ENCODE data around the gene UTP15. TPM values are rescaled to one million over a fixed set of nuclear protein-coding genes. Genes with fewer than 3 reads are reported as not detected.

The UTP15 gene
- total and polyA plus RNA-seq, 2 experiments from 2014 or later, result 16.5 to 59.0 TPM

GRCh38 chr5:73519531-73520283 lies 45.8 kb upstream of the UTP15 start (continued):
- TF ChIP-seq ZNF462 (CRISPR knock-in tag; IDR thresholded peaks at IDR 0.05), result peak; percentile 93

GRCh38 chr5:73522989-73523388 lies 42.6 kb upstream of the UTP15 start:
- no peaks in the 10 kb centered on the region for H3K27me3 Mint-ChIP-seq (ENCODE audit: insufficient read depth, low read depth, poor library complexity)
- DNase-seq (ENCODE audit: low spot score), result no peak
- no peaks in the 10 kb centered on the region for H3F3A ChIP-seq (replicated peaks; ENCODE audit: low read depth)

More at GRCh38 chr5:73522989-73523388, 42.6 kb upstream of the UTP15 start:
- Mint-ChIP-seq H3K4me1 (peaks cover 11% of the 10 kb centered on the region; the same call in 1 of the 3 replicates), H3K9me3 (no peaks in the 10 kb centered on the region), H3K36me3 (ENCODE audit: low read depth) (no peaks in the 10 kb centered on the region), H3K27ac (no peak overlapping the region), H3K4me3 (no peak overlapping the region)
- peaks cover 3% of the 10 kb centered on the region; the same call in 1 of the 2 replicates for H3K4me1 ChIP-seq (ENCODE audit: insufficient read depth)
- H3K79me2 ChIP-seq (replicated peaks; ENCODE audit: insufficient read depth), result no peaks in the 10 kb centered on the region
- no peak overlapping the region for H2AFZ ChIP-seq
- H3K27ac ChIP-seq (ENCODE audit: low read depth), result no peak overlapping the region
- no peak overlapping the region for H3K4me3 ChIP-seq
- H3K27me3 ChIP-seq (ENCODE audit: insufficient read depth), result no peaks in the 10 kb centered on the region
- no peak for ATAC-seq
- TF ChIP-seq ZNF462 (CRISPR knock-in tag; IDR thresholded peaks at IDR 0.05) (no peak), ZNF331 (CRISPR knock-in tag; IDR thresholded peaks at IDR 0.05; ENCODE audit: low read depth) (no peak), NANOG (IDR thresholded peaks at IDR 0.05; ENCODE audit: borderline replicate concordance) (no peak)
- H3K9me2 ChIP-seq (ENCODE audit: insufficient read depth), result no peaks in the 10 kb centered on the region
- H3K36me3 ChIP-seq (ENCODE audit: insufficient read depth), result no peaks in the 10 kb centered on the region
- no peaks in the 10 kb centered on the region for H4K20me1 ChIP-seq (replicated peaks; ENCODE audit: insufficient read depth)
- H3K4me2 ChIP-seq, result no peak overlapping the region

Data from GM23338 (cell line).